OCI-LY3 (cell line): ENCODE measurements around the gene UNKL.

Experiments used
- H2AFZ ChIP-seq: fragments of 200-600, 300-600 bp; shearing (Covaris generic); 2 replicates; pipeline ENCODE4 v1.6.0; 2014; ENCODE audit warnings: antibody characterized with exemption, low read depth, low read length
- H3K27ac ChIP-seq: fragments of 200-600, 300-600 bp; sonication (generic); 2 replicates; pipeline ENCODE4 v1.5.1; 2014; ENCODE audit warnings: mild to moderate bottlenecking, low read length, moderate library complexity, mixed read lengths
- H3K27me3 ChIP-seq: fragments of 200-600, 300-600 bp; sonication (generic); 2 replicates; pipeline ENCODE4 v1.6.1; 2014; ENCODE audit warnings: low read depth, low read length, mixed read lengths
- H3K36me3 ChIP-seq: fragments of 200-600, 300-600 bp; sonication (generic); replicated peaks from 2 replicates; pipeline ENCODE3; 2014; ENCODE audit warnings: low read depth, low read length, mixed read lengths
- H3K4me1 ChIP-seq: fragments of 300-600, 200-600 bp; sonication (generic); 2 replicates; pipeline ENCODE4 v1.6.1; 2014; ENCODE audit warnings: low read length, mixed read lengths
- H3K4me2 ChIP-seq: fragments of 200-600, 300-600 bp; sonication (generic); 2 replicates; pipeline ENCODE4 v1.6.1; 2014; ENCODE audit warnings: low read length, mixed read lengths
- H3K4me3 ChIP-seq: fragments of 300-600, 200-600 bp; sonication (generic); 2 replicates; pipeline ENCODE4 v1.5.1; 2014; ENCODE audit warnings: antibody characterized with exemption, mild to moderate bottlenecking, low read length, moderate library complexity
- H3K79me2 ChIP-seq: fragments of 300-600, 200-600 bp; shearing (Covaris generic); 2 replicates; pipeline ENCODE4 v1.6.1; 2014; ENCODE audit warnings: mild to moderate bottlenecking, low read length, mixed read lengths
- H3K9ac ChIP-seq: fragments of 300-600, 200-600 bp; shearing (Covaris generic); 2 replicates; pipeline ENCODE4 v1.6.0; 2014; ENCODE audit warnings: mild to moderate bottlenecking, low read length, moderate library complexity
- H3K9me3 ChIP-seq: fragments of 200-600, 300-600 bp; shearing (Covaris generic); 2 replicates; pipeline ENCODE4 v1.6.1; 2014; ENCODE audit warnings: low read length, mixed read lengths; ENCODE audit not compliant: insufficient read depth
- H4K20me1 ChIP-seq: fragments of 200-600, 300-600 bp; sonication (generic); 2 replicates; pipeline ENCODE4 v1.6.1; 2016; ENCODE audit warnings: low read length, mixed read lengths; ENCODE audit not compliant: insufficient read depth
- EZH2phosphoT487 ChIP-seq: fragments of 200-600 bp; shearing (Covaris generic); IDR thresholded peaks from 2 replicates; pipeline ENCODE4 v1.6.1; 2018; ENCODE audit warnings: antibody characterized with exemption, mixed run types, low read depth
- TF ChIP-seq, protein P1 (sequence below): fragments of 200-600, 300-600 bp; sonication (generic); IDR thresholded peaks from 2 replicates; pipeline ENCODE4 v1.5.1; 2014; ENCODE audit warnings: antibody characterized with exemption, low read length, low read depth

Gene UNKL

DNA sequence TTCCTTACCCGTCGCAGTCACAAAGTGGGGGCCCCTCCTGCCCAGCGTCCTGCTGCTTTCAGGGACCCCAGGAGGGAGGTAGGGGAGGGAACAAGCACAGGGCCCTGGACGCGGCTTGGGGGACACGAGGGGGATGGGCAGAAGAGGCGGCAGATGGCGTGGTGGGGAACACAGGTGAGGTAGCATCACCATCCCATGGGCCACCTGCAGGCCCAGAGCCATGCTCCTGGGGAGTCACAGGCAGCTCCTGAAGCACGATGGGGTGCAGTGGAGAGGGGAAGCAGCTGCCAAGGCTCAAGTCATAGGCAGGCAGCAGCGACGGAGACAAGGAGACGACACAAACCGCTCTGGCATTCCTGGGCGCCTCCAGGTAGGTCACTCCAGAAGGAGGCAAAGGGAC, 10.8 kb downstream of the UNKL start:
- H3K4me3 ChIP-seq, result no peak overlapping the region
- peaks cover 31% of the 10 kb centered on the region for H4K20me1 ChIP-seq
- H3K27ac ChIP-seq, result no peak overlapping the region
- H3K9ac ChIP-seq, result no peak overlapping the region
- H3K4me2 ChIP-seq, result no peak overlapping the region
- TF ChIP-seq, protein P1, sequence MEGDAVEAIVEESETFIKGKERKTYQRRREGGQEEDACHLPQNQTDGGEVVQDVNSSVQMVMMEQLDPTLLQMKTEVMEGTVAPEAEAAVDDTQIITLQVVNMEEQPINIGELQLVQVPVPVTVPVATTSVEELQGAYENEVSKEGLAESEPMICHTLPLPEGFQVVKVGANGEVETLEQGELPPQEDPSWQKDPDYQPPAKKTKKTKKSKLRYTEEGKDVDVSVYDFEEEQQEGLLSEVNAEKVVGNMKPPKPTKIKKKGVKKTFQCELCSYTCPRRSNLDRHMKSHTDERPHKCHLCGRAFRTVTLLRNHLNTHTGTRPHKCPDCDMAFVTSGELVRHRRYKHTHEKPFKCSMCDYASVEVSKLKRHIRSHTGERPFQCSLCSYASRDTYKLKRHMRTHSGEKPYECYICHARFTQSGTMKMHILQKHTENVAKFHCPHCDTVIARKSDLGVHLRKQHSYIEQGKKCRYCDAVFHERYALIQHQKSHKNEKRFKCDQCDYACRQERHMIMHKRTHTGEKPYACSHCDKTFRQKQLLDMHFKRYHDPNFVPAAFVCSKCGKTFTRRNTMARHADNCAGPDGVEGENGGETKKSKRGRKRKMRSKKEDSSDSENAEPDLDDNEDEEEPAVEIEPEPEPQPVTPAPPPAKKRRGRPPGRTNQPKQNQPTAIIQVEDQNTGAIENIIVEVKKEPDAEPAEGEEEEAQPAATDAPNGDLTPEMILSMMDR, result no peak
- no peak for TF ChIP-seq EZH2phosphoT487
- H3K79me2 ChIP-seq, result peaks cover 29% of the 10 kb centered on the region
- no peaks in the 10 kb centered on the region for H3K9me3 ChIP-seq
- no peaks in the 10 kb centered on the region for H3K27me3 ChIP-seq
- H3K4me1 ChIP-seq, result peaks cover 7% of the 10 kb centered on the region; the same call in 1 of the 2 replicates
- H2AFZ ChIP-seq, result no peak overlapping the region
- H3K36me3 ChIP-seq, result peaks cover 11% of the 10 kb centered on the region

DNA sequence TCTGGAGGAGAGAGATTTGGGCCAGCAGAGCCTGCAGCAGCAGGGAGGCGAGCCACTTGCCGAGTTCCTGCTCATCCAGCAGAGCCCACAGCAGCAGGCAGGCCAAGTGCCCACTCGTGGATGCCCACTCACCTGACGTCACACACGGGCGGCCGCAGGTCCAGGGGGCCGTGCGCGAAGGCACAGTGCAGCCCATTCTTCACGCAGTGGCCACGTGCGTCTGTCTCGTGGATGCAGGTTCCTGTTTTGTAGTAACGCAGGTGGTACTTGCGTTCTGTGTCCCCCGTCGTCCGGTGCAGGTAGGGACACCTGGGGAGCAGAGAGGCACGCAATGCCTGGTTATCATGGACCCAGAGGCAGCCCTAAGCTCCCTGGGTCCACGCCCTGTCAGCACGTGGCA, 11.5 kb downstream of the UNKL start:
- H3K9me3 ChIP-seq, result no peaks in the 10 kb centered on the region
- H3K27me3 ChIP-seq, result no peaks in the 10 kb centered on the region
- H3K36me3 ChIP-seq, result peaks cover 11% of the 10 kb centered on the region
- H2AFZ ChIP-seq, result no peak overlapping the region
- H3K4me3 ChIP-seq, result no peak overlapping the region
- H3K27ac ChIP-seq, result no peak overlapping the region
- H3K4me1 ChIP-seq, result 0 out of 2 replicates have a peak, but pooled peaks cover 3% of the 10 kb centered on the region
- no peak overlapping the region for H3K9ac ChIP-seq
- H3K4me2 ChIP-seq, result no peak overlapping the region
- TF ChIP-seq, protein P1, result no peak
- no peak for TF ChIP-seq EZH2phosphoT487
- peaks cover 26% of the 10 kb centered on the region for H4K20me1 ChIP-seq
- H3K79me2 ChIP-seq, result peaks cover 24% of the 10 kb centered on the region

DNA sequence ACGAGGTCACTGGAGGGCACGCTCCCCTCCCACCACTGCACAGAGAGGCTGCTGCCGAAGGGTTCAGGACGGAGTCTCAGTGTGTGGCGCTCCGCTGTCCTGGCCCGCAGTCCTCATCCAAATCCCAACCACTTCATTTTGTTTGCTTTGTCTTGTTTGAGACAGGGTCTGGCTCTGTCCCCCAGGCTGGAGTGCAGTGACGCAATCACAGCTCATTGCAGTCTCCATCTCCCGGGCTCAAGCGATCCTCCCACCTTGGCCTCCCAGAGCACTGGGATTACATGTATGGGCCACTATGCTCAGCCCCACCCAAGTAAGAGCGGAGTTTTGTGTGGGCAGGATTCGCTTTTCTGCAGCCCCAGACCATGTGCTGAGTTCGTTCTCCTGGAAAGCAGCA, 12.7 kb downstream of the UNKL start:
- Histone ChIP-seq H3K79me2 (peaks cover 15% of the 10 kb centered on the region; the same call in 1 of the 2 replicates), H3K4me1 (no peaks in the 10 kb centered on the region), H3K27ac (no peak overlapping the region), H2AFZ (no peak overlapping the region), H3K4me2 (no peak overlapping the region), H3K27me3 (no peaks in the 10 kb centered on the region), H3K9ac (no peak overlapping the region), H4K20me1 (peaks cover 19% of the 10 kb centered on the region), H3K9me3 (no peaks in the 10 kb centered on the region), H3K4me3 (no peak overlapping the region), H3K36me3 (peaks cover 11% of the 10 kb centered on the region)
- TF ChIP-seq, protein P1, result no peak
- no peak for TF ChIP-seq EZH2phosphoT487

DNA sequence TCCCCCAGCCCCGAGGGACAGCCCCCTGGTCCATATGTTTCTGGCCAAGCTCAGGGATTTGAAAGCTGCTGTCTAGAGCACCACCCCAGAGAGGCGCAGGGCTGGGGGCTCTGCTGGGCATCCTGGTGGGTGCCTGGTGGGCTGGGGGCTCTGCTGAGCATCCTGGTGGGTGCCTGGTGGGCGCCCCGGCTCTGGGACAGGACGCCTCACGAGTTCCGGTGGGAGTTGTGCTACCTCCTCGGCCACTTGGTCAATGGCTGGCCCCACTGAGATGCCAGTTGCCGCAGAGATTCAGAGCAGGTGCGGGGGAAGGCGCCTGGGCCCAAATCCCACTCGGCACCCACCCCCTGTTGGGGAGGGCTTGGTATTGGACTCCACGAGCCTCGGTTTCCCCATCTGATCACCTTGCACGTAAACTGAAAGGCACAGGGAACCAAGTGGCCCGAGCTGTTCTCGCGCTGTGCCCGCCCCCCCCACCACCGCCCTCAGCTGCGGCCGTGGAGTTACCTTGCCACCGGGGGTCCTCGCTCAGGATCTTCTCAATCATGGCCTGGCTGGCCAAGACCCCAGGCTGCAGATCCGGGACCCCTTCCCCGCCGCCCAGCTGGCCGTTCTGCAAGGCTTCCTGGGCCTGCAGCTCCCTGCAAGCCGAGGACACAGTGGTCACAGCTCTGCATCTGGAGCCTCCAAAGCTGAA, 13.3 kb downstream of the UNKL start:
- no peak overlapping the region for H3K9ac ChIP-seq
- no peak for TF ChIP-seq EZH2phosphoT487
- TF ChIP-seq, protein P1, result no peak
- H3K4me2 ChIP-seq, result no peak overlapping the region
- peaks cover 15% of the 10 kb centered on the region; the same call in 1 of the 2 replicates for H3K79me2 ChIP-seq
- H2AFZ ChIP-seq, result no peak overlapping the region
- no peaks in the 10 kb centered on the region for H3K9me3 ChIP-seq
- peaks cover 11% of the 10 kb centered on the region for H3K36me3 ChIP-seq
- H3K4me3 ChIP-seq, result no peak overlapping the region
- H3K27ac ChIP-seq, result no peak overlapping the region
- H3K27me3 ChIP-seq, result no peaks in the 10 kb centered on the region
- peaks cover 15% of the 10 kb centered on the region for H4K20me1 ChIP-seq
- no peaks in the 10 kb centered on the region for H3K4me1 ChIP-seq
